WTC11 (cell line): Measurements from ENCODE around the gene TMED1. TPM values are rescaled to one million over a fixed set of nuclear protein-coding genes. Genes with fewer than 3 reads are reported as not detected.
A peak's percentile ranks its signal among the peaks of the same experiment; 100 is the strongest.
"Not testable (repeated sequence)": the region's sequence is repeated elsewhere in the genome, so short reads cannot be mapped to it uniquely, and the experiment has no call there.

Source experiments
- ATAC-seq: fragments of 200-7000 bp; cut with Tn5 transposase; 2 replicates; pipeline ENCODE4 v1.10.0; 2021; ENCODE audit warnings: mild to moderate bottlenecking, moderate library complexity
- CTCF ChIA-PET: fragments of 300-600 bp; sonication (Branson Sonifier 250); formaldehyde crosslinking; loops from one replicate; lab custom pipeline; 2021; ENCODE audit warnings: antibody characterized with exemption; lab: Charles Lee
- POLR2A ChIA-PET: fragments of 350-600 bp; sonication (Branson Sonifier 250); formaldehyde crosslinking; loops from one replicate; lab custom pipeline; 2021; ENCODE audit warnings: antibody characterized with exemption; lab: Charles Lee
- DNase-seq: peaks from one replicate; pipeline ENCODE4 v3.0.0; 2021; ENCODE audit warnings: low spot score
- H3K27ac Mint-ChIP-seq: 2 replicates; pipeline ENCODE4 v1.8.0; 2021; ENCODE audit warnings: mixed read lengths
- H3K27me3 Mint-ChIP-seq: 2 replicates; pipeline ENCODE4 v1.8.0; 2021; ENCODE audit warnings: low read depth, mild to moderate bottlenecking, moderate library complexity, mixed read lengths
- H3K36me3 Mint-ChIP-seq: 2 replicates; pipeline ENCODE4 v1.8.0; 2021; ENCODE audit warnings: mixed read lengths
- H3K4me1 Mint-ChIP-seq: 2 replicates; pipeline ENCODE4 v1.8.0; 2022; ENCODE audit warnings: mixed read lengths
- H3K4me3 Mint-ChIP-seq: 2 replicates; pipeline ENCODE4 v1.8.0; 2021; ENCODE audit warnings: mild to moderate bottlenecking, moderate library complexity, mixed read lengths
- H3K9me3 Mint-ChIP-seq: 2 replicates; pipeline ENCODE4 v1.8.0; 2021; ENCODE audit warnings: mixed read lengths
- FOXJ3 ChIP-seq: sonication (generic); formaldehyde crosslinking; IDR thresholded peaks from 2 replicates; pipeline ENCODE4 v1.9.0; 2021; ENCODE audit warnings: missing genetic modification reagents, mild to moderate bottlenecking, borderline replicate concordance
- GTF2I ChIP-seq: fragments of 250-450 bp; sonication (Bioruptor Pico); conservative IDR thresholded peaks from 2 replicates; pipeline ENCODE4 v1.4.0; 2021; ENCODE audit warnings: mild to moderate bottlenecking
- NFE2L1 ChIP-seq: sonication (generic); formaldehyde crosslinking; IDR thresholded peaks from 2 replicates; pipeline ENCODE4 v1.8.1; 2023; ENCODE audit warnings: missing genetic modification reagents
- TEAD1 ChIP-seq: sonication (generic); formaldehyde crosslinking; IDR thresholded peaks from 2 replicates; pipeline ENCODE4 v1.8.0; 2022; ENCODE audit warnings: mild to moderate bottlenecking, missing genetic modification reagents
- ZNF121 ChIP-seq: sonication (generic); formaldehyde crosslinking; IDR thresholded peaks from 2 replicates; pipeline ENCODE4 v1.8.0; 2023; ENCODE audit warnings: missing genetic modification reagents
- ZNF219 ChIP-seq: sonication (generic); formaldehyde crosslinking; IDR thresholded peaks from 2 replicates; pipeline ENCODE4 v1.8.0; 2023; ENCODE audit warnings: missing genetic modification reagents, mild to moderate bottlenecking, borderline replicate concordance
- ZNF423 ChIP-seq: fragments of 250-450 bp; sonication (Bioruptor Pico); IDR thresholded peaks from 2 replicates; pipeline ENCODE4 v2.1.2; 2022; ENCODE audit warnings: mild to moderate bottlenecking, moderate library complexity
- ZNF425 ChIP-seq: fragments of 250-450 bp; sonication (Bioruptor Pico); conservative IDR thresholded peaks from 2 replicates; pipeline ENCODE4 v1.9.0; 2021; ENCODE audit warnings: mild to moderate bottlenecking
- total RNA-seq: library from RNA; stranded (reverse); gene quantifications from 3 replicates; pipeline ENCODE4 v1.2.3, GENCODE V29; 2021
- TF ChIP-seq, protein P1 (sequence below): fragments of 200-600 bp; IDR thresholded peaks from 2 replicates; pipeline ENCODE4 v1.8.0; 2022; ENCODE audit warnings: antibody characterized with exemption
- TF ChIP-seq, protein P2 (sequence below): fragments of 250-450 bp; sonication (Bioruptor Pico); IDR thresholded peaks from 2 replicates; pipeline ENCODE4 v1.9.0; 2021; ENCODE audit warnings: moderate library complexity, mild to moderate bottlenecking, inconsistent platforms, borderline replicate concordance
- TF ChIP-seq, protein P3 (sequence below): sonication (generic); formaldehyde crosslinking; IDR thresholded peaks from 2 replicates; pipeline ENCODE4 v1.8.0; 2022; ENCODE audit warnings: missing genetic modification reagents

TMED1 gene
- total RNA-seq, 1 experiment from 2014 or later = 28.5 TPM

GRCh38 chr19:10870955-10871603 is 35.1 kb upstream of the TMED1 start, which contains the start of gene CARM1 (continued):
- TF ChIP-seq FOXJ3 (CRISPR knock-in tag) = no peak
- TF ChIP-seq, protein P1, sequence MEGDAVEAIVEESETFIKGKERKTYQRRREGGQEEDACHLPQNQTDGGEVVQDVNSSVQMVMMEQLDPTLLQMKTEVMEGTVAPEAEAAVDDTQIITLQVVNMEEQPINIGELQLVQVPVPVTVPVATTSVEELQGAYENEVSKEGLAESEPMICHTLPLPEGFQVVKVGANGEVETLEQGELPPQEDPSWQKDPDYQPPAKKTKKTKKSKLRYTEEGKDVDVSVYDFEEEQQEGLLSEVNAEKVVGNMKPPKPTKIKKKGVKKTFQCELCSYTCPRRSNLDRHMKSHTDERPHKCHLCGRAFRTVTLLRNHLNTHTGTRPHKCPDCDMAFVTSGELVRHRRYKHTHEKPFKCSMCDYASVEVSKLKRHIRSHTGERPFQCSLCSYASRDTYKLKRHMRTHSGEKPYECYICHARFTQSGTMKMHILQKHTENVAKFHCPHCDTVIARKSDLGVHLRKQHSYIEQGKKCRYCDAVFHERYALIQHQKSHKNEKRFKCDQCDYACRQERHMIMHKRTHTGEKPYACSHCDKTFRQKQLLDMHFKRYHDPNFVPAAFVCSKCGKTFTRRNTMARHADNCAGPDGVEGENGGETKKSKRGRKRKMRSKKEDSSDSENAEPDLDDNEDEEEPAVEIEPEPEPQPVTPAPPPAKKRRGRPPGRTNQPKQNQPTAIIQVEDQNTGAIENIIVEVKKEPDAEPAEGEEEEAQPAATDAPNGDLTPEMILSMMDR = peak; percentile 56
- no peak for TF ChIP-seq ZNF425
- TF ChIP-seq TEAD1 (CRISPR knock-in tag) = no peak

DNA sequence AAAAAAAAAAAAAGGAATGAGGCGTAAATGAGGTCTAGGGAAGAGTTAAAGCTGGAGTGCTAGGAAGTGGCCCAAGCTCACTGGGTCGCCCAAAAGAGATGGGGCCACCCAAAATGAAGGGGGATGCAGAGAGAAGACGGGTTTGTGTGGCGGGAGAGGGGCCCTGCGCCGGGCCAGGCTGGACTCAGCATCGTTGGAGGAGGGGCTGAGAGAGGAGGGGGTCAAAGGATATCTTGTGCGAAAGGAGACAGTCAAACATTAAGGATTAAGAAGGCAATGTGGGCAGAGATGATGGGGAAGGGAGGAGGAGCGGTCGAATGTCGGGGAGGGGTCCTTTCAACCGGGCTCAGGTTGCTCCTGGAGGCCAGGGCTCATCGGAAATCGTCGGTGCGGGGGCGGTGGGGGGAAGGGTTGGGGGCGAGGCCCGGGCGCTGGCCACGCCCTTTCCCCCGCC is 34.5 kb upstream of the TMED1 start:
- H3K9me3 Mint-ChIP-seq = no peaks in the 10 kb centered on the region
- no peaks in the 10 kb centered on the region; the same call in 1 of the 2 replicates for H3K27me3 Mint-ChIP-seq
- ChIA-PET POLR2A (interaction anchor here (0.5 to 2.5 kb wide), 9 partner anchors 18 to 1725 kb away, joined by 3 to 12 read pairs (median 3); partner anchors contain the start of gene TMED1), CTCF (interaction anchor here (0.5 to 6.0 kb wide), 37 partner anchors 9 to 357 kb away, joined by 3 to 70 read pairs (median 4); partner anchors contain the start of genes C19orf38, DNM2, LDLR and QTRT1)
- H3K4me1 Mint-ChIP-seq = peaks cover 23% of the 10 kb centered on the region
- H3K4me3 Mint-ChIP-seq = peak overlapping the region; percentile 71
- ATAC-seq (peak; percentile 64; the same call in 1 of the 2 replicates), DNase-seq (no peak)
- peak overlapping the region; percentile 93 for H3K27ac Mint-ChIP-seq
- H3K36me3 Mint-ChIP-seq = 0 out of 2 replicates have a peak, but pooled peaks cover 7% of the 10 kb centered on the region
- TF ChIP-seq, protein P2, sequence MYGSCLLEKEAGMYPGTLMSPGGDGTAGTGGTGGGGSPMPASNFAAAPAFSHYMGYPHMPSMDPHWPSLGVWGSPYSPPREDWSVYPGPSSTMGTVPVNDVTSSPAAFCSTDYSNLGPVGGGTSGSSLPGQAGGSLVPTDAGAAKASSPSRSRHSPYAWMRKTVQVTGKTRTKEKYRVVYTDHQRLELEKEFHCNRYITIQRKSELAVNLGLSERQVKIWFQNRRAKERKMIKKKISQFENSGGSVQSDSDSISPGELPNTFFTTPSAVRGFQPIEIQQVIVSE (CRISPR knock-in tag) = no peak
- 0 out of 2 replicates have a peak, but pooled peaks have one; percentile 26 for TF ChIP-seq NFE2L1 (CRISPR knock-in tag)

DNA sequence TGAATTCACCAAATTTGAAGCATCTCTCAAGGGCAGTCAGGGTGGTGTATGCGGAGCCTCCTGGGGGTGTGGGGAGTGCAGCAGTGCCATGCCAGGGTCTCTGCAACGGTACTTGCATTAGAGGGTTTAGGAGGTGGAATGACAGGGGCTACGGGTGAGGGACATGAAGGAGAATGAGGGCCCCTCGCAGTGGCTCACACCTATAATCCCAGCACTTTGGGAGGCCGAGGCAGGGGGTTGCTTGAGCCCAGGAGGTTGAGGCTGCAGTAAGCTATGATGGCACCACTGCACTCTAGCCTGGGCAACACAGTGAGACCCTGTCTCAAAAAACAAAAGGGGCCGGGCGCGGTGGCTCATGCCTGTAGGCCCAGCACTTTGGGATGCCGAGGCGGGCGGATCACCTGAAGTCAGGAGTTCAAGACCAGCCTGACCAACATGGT is 33.9 kb upstream of the TMED1 start:
- H3K27me3 Mint-ChIP-seq, DNase-seq, ATAC-seq, H3K36me3 Mint-ChIP-seq, H3K9me3 Mint-ChIP-seq: not testable (repeated sequence)
- ChIA-PET CTCF (interaction anchor here (0.6 to 6.0 kb wide), 10 partner anchors 8 to 153 kb away, joined by 3 to 70 read pairs (median 24); partner anchors contain the start of genes DNM2 and TMED1), POLR2A (interaction anchor here (0.5 to 1.4 kb wide), 6 partner anchors 19 to 1724 kb away, joined by 3 to 8 read pairs (median 4); no protein-coding TSS in a partner anchor)
- Mint-ChIP-seq H3K4me1 (peaks cover 23% of the 10 kb centered on the region), H3K27ac (peak overlapping the region; percentile 93; the same call in 1 of the 2 replicates), H3K4me3 (peak overlapping the region; percentile 71)
- TF ChIP-seq ZNF121 (CRISPR knock-in tag) = peak; percentile 94
- TF ChIP-seq GTF2I (CRISPR knock-in tag) = peak; percentile 57; the same call in 1 of the 2 replicates

- Mint-ChIP-seq H3K27ac (no peak overlapping the region), H3K27me3 (no peaks in the 10 kb centered on the region; the same call in 1 of the 2 replicates), H3K4me3 (no peak overlapping the region), H3K36me3 (0 out of 2 replicates have a peak, but pooled peaks cover 2% of the 10 kb centered on the region), H3K4me1 (peaks cover 28% of the 10 kb centered on the region), H3K9me3 (no peaks in the 10 kb centered on the region)
- TF ChIP-seq, protein P3, sequence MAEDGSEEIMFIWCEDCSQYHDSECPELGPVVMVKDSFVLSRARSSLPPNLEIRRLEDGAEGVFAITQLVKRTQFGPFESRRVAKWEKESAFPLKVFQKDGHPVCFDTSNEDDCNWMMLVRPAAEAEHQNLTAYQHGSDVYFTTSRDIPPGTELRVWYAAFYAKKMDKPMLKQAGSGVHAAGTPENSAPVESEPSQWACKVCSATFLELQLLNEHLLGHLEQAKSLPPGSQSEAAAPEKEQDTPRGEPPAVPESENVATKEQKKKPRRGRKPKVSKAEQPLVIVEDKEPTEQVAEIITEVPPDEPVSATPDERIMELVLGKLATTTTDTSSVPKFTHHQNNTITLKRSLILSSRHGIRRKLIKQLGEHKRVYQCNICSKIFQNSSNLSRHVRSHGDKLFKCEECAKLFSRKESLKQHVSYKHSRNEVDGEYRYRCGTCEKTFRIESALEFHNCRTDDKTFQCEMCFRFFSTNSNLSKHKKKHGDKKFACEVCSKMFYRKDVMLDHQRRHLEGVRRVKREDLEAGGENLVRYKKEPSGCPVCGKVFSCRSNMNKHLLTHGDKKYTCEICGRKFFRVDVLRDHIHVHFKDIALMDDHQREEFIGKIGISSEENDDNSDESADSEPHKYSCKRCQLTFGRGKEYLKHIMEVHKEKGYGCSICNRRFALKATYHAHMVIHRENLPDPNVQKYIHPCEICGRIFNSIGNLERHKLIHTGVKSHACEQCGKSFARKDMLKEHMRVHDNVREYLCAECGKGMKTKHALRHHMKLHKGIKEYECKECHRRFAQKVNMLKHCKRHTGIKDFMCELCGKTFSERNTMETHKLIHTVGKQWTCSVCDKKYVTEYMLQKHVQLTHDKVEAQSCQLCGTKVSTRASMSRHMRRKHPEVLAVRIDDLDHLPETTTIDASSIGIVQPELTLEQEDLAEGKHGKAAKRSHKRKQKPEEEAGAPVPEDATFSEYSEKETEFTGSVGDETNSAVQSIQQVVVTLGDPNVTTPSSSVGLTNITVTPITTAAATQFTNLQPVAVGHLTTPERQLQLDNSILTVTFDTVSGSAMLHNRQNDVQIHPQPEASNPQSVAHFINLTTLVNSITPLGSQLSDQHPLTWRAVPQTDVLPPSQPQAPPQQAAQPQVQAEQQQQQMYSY (CRISPR knock-in tag) = no peak
- no peak for TF ChIP-seq ZNF425
- no peak for TF ChIP-seq GTF2I (CRISPR knock-in tag)
- TF ChIP-seq ZNF219 (CRISPR knock-in tag) = no peak
- TF ChIP-seq ZNF423 (CRISPR knock-in tag) = no peak
- DNase-seq (no peak), ATAC-seq (no peak)
- CTCF ChIA-PET = interaction anchor here (6.0 kb wide), 1 partner anchor 11 kb away, joined by 70 read pairs; no protein-coding TSS in a partner anchor
- POLR2A ChIA-PET = no interaction called here
These were observed 33.0 kb upstream of the TMED1 start for GRCh38 chr19:10868872-10869547.
